ENCODE data around the gene PAPPA2. TPM values are rescaled to one million over a fixed set of nuclear protein-coding genes. Genes with fewer than 3 reads are reported as not detected.

PAPPA2 gene
- total RNA-seq, 3 donors from 2014 or later (not counting 1 experiment from before 2014, with no cell fraction given) = 0.48 TPM; not detected in 2

DNA sequence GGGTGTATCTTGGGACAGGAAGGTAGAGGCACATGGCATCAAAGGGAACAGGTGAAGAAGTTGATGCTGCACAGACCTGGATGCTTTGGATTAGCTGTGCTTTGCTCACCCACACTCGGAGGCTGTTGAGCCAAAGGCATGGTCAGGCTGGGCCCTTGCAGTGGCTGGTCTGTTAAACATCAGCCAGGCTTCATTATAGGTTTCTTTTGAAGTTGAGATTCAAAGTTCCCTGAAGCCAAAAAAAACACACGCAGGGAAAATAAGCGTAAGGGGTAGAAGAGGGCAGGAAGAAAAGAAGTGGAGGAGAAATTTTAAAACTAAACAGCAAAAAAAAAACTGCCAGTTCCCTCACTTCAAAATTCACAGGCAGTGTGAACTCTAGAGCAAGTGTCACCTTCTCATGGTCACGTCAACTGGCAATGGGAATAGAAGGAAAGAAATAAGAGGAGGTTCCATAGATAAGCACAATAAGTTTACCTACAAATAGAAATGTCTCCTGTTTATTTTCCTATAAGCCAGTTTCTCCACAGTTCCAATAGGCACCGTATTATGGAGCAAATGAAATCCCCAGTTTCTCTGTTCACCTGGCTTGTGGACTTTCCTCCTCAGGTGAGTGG lies 139.5 kb downstream of the PAPPA2 start:
- H3K4me1 ChIP-seq (ENCODE audit: control insufficient read depth, insufficient read depth, low read length) = no peaks in the 10 kb centered on the region
- 83% methylated on average over 2 of the region's 5 CpGs for WGBS (ENCODE audit: insufficient coverage)
- no peak overlapping the region for H3K4me3 Mint-ChIP-seq
- no peaks in the 10 kb centered on the region for H3K36me3 ChIP-seq (ENCODE audit: control insufficient read depth, insufficient read depth, low read length)
- H3K27ac Mint-ChIP-seq = no peak overlapping the region
- H3K27me3 ChIP-seq (ENCODE audit: control insufficient read depth, insufficient read depth, low read length) = no peaks in the 10 kb centered on the region
- H3K27ac ChIP-seq (ENCODE audit: low read length) = no peak overlapping the region
- intact Hi-C loops (cut with micrococcal nuclease) = no loop called here
- H3K9me3 ChIP-seq (ENCODE audit: control insufficient read depth, insufficient read depth, low read length) = no peaks in the 10 kb centered on the region
- H3K9me3 Mint-ChIP-seq = peaks cover 0 to 10% of the 10 kb centered on the region in 2 donors
- ATAC-seq (no peak), DNase-seq (no peak)
- H3K27me3 Mint-ChIP-seq (ENCODE audit: low read depth in 2 of 2) = peaks cover 0 to 3% of the 10 kb centered on the region in 2 donors
- no peak overlapping the region for H3K4me3 ChIP-seq (ENCODE audit: low read length)
- TF ChIP-seq, protein P1, sequence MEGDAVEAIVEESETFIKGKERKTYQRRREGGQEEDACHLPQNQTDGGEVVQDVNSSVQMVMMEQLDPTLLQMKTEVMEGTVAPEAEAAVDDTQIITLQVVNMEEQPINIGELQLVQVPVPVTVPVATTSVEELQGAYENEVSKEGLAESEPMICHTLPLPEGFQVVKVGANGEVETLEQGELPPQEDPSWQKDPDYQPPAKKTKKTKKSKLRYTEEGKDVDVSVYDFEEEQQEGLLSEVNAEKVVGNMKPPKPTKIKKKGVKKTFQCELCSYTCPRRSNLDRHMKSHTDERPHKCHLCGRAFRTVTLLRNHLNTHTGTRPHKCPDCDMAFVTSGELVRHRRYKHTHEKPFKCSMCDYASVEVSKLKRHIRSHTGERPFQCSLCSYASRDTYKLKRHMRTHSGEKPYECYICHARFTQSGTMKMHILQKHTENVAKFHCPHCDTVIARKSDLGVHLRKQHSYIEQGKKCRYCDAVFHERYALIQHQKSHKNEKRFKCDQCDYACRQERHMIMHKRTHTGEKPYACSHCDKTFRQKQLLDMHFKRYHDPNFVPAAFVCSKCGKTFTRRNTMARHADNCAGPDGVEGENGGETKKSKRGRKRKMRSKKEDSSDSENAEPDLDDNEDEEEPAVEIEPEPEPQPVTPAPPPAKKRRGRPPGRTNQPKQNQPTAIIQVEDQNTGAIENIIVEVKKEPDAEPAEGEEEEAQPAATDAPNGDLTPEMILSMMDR (IDR thresholded peaks at IDR 0.05) = no peak
- no peaks in the 10 kb centered on the region for H3K4me1 Mint-ChIP-seq
- H3K36me3 Mint-ChIP-seq = no peaks in the 10 kb centered on the region

DNA sequence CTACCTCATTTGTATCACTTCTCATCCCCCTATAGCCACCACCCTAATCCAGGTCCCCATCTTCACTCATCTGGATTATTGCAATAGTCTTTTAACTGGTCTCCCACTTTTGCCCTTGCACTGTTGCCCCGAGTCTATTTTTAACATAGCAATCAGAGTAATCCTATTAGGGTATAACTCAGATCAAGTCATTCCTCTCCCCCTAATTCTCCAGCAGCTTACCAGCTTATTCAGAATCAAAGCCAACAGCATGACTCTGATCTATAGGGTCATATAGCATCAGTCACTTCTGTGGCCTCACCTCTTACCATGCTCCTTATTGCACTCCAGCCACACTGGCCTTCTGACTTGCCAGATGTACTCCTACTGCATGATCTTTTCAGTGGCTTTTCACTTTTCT lies 140.7 kb downstream of the PAPPA2 start:
- ATAC-seq (no peak), DNase-seq (no peak)
- Mint-ChIP-seq H3K4me3 (no peak overlapping the region), H3K27ac (no peak overlapping the region), H3K27me3 (ENCODE audit: low read depth in 2 of 2) (peaks cover 0 to 3% of the 10 kb centered on the region in 2 donors), H3K4me1 (no peaks in the 10 kb centered on the region), H3K36me3 (no peaks in the 10 kb centered on the region), H3K9me3 (peaks cover 0 to 8% of the 10 kb centered on the region in 2 donors)
- Histone ChIP-seq H3K9me3 (ENCODE audit: control insufficient read depth, insufficient read depth, low read length) (no peaks in the 10 kb centered on the region), H3K27me3 (ENCODE audit: control insufficient read depth, insufficient read depth, low read length) (no peaks in the 10 kb centered on the region), H3K27ac (ENCODE audit: low read length) (no peak overlapping the region), H3K4me3 (ENCODE audit: low read length) (no peak overlapping the region), H3K4me1 (ENCODE audit: control insufficient read depth, insufficient read depth, low read length) (no peaks in the 10 kb centered on the region), H3K36me3 (ENCODE audit: control insufficient read depth, insufficient read depth, low read length) (no peaks in the 10 kb centered on the region)
- TF ChIP-seq, protein P1 (IDR thresholded peaks at IDR 0.05) = no peak
- intact Hi-C loops (cut with micrococcal nuclease) = no loop called here
- WGBS (ENCODE audit: insufficient coverage) = 73% methylated on average over 1 of the region's 1 CpG

DNA sequence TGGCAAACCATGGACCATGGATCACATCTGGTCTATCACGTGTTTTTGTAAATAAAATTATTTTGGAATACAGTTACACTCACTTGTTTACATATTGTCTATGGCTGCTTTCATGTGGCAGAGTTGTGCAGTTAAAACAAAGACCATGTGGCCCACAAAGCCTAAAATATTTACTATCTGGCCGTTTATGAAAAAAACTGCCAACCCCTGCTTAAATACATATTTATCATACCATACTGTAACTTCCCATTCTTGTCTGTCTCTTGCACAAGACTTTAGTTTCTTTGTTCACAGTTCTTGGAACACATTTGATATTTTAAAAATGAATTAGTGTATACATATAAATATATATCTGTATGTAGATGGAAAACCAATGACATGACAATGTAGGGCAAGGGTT lies 141.5 kb downstream of the PAPPA2 start:
- H3K4me1 Mint-ChIP-seq = no peaks in the 10 kb centered on the region
- H3K36me3 ChIP-seq (ENCODE audit: control insufficient read depth, insufficient read depth, low read length) = no peaks in the 10 kb centered on the region
- H3K27me3 Mint-ChIP-seq (ENCODE audit: low read depth in 2 of 2) = peaks cover 0 to 3% of the 10 kb centered on the region in 2 donors
- no peaks in the 10 kb centered on the region for H3K4me1 ChIP-seq (ENCODE audit: control insufficient read depth, insufficient read depth, low read length)
- peaks cover 3 to 9% of the 10 kb centered on the region in 2 donors for H3K9me3 Mint-ChIP-seq
- 50% methylated on average over 1 of the region's 2 CpGs for WGBS (ENCODE audit: insufficient coverage)
- no peaks in the 10 kb centered on the region for H3K36me3 Mint-ChIP-seq
- no peaks in the 10 kb centered on the region for H3K27me3 ChIP-seq (ENCODE audit: control insufficient read depth, insufficient read depth, low read length)
- ATAC-seq (no peak), DNase-seq (no peak)
- intact Hi-C loops (cut with micrococcal nuclease) = no loop called here
- no peak overlapping the region for H3K27ac ChIP-seq (ENCODE audit: low read length)
- H3K4me3 Mint-ChIP-seq = no peak overlapping the region
- H3K27ac Mint-ChIP-seq = no peak overlapping the region
- H3K4me3 ChIP-seq (ENCODE audit: low read length) = no peak overlapping the region
- H3K9me3 ChIP-seq (ENCODE audit: control insufficient read depth, insufficient read depth, low read length) = no peaks in the 10 kb centered on the region
- TF ChIP-seq, protein P1 (IDR thresholded peaks at IDR 0.05) = no peak

GRCh38 chr1:176605176-176605575 lies 142.2 kb downstream of the PAPPA2 start:
- Mint-ChIP-seq H3K9me3 (peaks cover 3 to 10% of the 10 kb centered on the region in 2 donors), H3K36me3 (no peaks in the 10 kb centered on the region), H3K4me1 (no peaks in the 10 kb centered on the region), H3K4me3 (no peak overlapping the region), H3K27ac (no peak overlapping the region), H3K27me3 (ENCODE audit: low read depth in 2 of 2) (peaks cover 0 to 3% of the 10 kb centered on the region in 2 donors)
- DNase-seq (no peak), ATAC-seq (no peak)
- no peaks in the 10 kb centered on the region for H3K4me1 ChIP-seq (ENCODE audit: control insufficient read depth, insufficient read depth, low read length)
- no peak overlapping the region for H3K4me3 ChIP-seq (ENCODE audit: low read length)
- no peaks in the 10 kb centered on the region for H3K27me3 ChIP-seq (ENCODE audit: control insufficient read depth, insufficient read depth, low read length)
- 43% methylated on average over 1 of the region's 1 CpG for WGBS (ENCODE audit: insufficient coverage)
- no peaks in the 10 kb centered on the region for H3K36me3 ChIP-seq (ENCODE audit: control insufficient read depth, insufficient read depth, low read length)
- TF ChIP-seq, protein P1 (IDR thresholded peaks at IDR 0.05) = no peak
- intact Hi-C loops (cut with micrococcal nuclease) = no loop called here
- no peak overlapping the region for H3K27ac ChIP-seq (ENCODE audit: low read length)
- H3K9me3 ChIP-seq (ENCODE audit: control insufficient read depth, insufficient read depth, low read length) = no peaks in the 10 kb centered on the region

Measured in natural killer cell (primary cell).